ENCODE data around the gene PREX1. TPM values are rescaled to one million over a fixed set of nuclear protein-coding genes. Genes with fewer than 3 reads are reported as not detected.
A peak's percentile ranks its signal among the peaks of the same experiment; 100 is the strongest.

Gene PREX1
- total RNA-seq, 1 donor from 2014 or later, result 235 TPM

DNA sequence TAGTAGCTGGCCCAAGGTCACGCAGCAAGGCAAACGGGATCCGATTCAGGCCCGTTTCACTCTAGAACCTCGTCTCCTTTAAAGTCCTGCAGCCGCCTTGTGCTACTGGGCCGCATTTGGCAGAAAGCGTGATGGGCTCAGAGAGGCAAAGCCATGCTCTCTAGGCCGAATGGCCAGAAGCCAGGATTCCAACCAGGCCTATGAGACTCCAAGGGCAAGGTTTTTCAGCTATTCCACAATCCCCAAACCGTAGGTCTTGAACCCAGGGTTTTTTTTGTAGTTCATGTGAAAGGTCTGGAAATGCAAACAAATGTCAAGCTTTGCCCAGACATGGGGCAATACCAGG lies 174.1 kb downstream of the PREX1 start:
- DNase-seq, result no peak
- TF ChIP-seq, protein P1, sequence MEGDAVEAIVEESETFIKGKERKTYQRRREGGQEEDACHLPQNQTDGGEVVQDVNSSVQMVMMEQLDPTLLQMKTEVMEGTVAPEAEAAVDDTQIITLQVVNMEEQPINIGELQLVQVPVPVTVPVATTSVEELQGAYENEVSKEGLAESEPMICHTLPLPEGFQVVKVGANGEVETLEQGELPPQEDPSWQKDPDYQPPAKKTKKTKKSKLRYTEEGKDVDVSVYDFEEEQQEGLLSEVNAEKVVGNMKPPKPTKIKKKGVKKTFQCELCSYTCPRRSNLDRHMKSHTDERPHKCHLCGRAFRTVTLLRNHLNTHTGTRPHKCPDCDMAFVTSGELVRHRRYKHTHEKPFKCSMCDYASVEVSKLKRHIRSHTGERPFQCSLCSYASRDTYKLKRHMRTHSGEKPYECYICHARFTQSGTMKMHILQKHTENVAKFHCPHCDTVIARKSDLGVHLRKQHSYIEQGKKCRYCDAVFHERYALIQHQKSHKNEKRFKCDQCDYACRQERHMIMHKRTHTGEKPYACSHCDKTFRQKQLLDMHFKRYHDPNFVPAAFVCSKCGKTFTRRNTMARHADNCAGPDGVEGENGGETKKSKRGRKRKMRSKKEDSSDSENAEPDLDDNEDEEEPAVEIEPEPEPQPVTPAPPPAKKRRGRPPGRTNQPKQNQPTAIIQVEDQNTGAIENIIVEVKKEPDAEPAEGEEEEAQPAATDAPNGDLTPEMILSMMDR (IDR thresholded peaks at IDR 0.05; ENCODE audit: partially characterized antibody, unreplicated experiment), result no peak
- Mint-ChIP-seq H3K27me3 (ENCODE audit: unreplicated experiment) (peaks cover 16% of the 10 kb centered on the region), H3K9me3 (ENCODE audit: unreplicated experiment) (peaks cover 14% of the 10 kb centered on the region), H3K4me3 (ENCODE audit: unreplicated experiment) (no peak overlapping the region), H3K4me1 (ENCODE audit: low read depth, unreplicated experiment) (peaks cover 13% of the 10 kb centered on the region), H3K36me3 (ENCODE audit: unreplicated experiment) (peaks cover 24% of the 10 kb centered on the region), H3K27ac (ENCODE audit: unreplicated experiment) (no peak overlapping the region)

DNA sequence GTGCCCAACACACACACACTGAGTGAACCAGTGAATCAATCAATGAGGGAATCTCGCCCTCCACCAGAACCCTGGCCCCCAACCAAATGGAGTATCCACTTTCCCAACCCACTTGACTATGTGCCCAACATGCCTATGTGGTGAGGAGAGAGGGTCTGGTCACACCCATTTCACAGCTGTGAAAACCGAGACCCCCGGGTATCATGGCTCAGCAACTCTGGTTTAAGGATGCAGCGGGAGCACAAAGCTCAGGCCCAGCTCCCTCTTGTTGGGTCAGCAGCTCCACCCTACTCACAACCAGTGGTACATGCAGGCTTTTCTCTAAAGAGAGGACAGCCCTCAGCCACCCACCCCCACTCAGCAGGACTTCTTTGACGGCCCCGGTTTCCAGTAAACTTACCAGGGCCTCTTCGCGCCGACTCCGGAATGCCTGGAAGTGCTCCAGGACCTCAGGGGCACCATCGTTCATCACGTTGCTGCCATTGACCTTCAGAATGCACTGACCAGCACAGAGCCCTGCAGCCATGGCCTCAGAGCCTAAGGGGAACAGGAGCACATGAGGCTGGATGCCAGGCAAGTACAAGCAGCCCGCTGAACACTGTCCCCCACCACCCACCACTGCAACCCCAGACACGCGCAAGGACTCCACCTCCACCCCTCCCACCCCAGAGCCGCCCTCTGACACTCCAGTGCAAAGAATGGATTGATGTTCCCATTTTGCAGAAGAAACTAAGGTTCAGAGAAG lies 174.7 kb downstream of the PREX1 start:
- TF ChIP-seq, protein P1 (IDR thresholded peaks at IDR 0.05; ENCODE audit: partially characterized antibody, unreplicated experiment), result no peak
- no peak for DNase-seq
- H3K9me3 Mint-ChIP-seq (ENCODE audit: unreplicated experiment), result peaks cover 16% of the 10 kb centered on the region
- H3K27me3 Mint-ChIP-seq (ENCODE audit: unreplicated experiment), result peaks cover 17% of the 10 kb centered on the region
- peaks cover 28% of the 10 kb centered on the region for H3K36me3 Mint-ChIP-seq (ENCODE audit: unreplicated experiment)
- no peak overlapping the region for H3K4me3 Mint-ChIP-seq (ENCODE audit: unreplicated experiment)
- peaks cover 11% of the 10 kb centered on the region for H3K4me1 Mint-ChIP-seq (ENCODE audit: low read depth, unreplicated experiment)
- H3K27ac Mint-ChIP-seq (ENCODE audit: unreplicated experiment), result no peak overlapping the region

DNA sequence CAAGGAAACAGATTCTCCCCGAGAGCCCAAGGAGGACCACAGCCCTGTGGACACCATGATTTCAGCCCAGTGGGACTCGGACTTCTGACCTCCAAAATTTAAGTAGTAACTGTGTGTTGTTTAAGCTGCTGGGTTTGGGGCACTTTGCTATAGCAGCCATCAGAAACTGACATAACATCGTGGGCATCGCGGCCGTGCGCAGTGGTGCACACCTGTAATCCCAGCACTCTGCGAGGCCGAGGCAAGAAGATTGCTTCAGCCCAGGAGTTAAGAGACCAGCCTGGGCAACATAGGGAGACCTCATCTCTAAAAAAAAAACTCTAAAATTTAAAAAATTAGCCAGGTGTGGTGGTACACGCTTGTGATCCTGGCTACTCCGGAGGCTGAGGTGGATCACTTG lies 175.8 kb downstream of the PREX1 start:
- H3K4me3 Mint-ChIP-seq (ENCODE audit: unreplicated experiment), result no peak overlapping the region
- H3K27ac Mint-ChIP-seq (ENCODE audit: unreplicated experiment), result no peak overlapping the region
- TF ChIP-seq, protein P1 (IDR thresholded peaks at IDR 0.05; ENCODE audit: partially characterized antibody, unreplicated experiment), result no peak
- peaks cover 16% of the 10 kb centered on the region for H3K9me3 Mint-ChIP-seq (ENCODE audit: unreplicated experiment)
- DNase-seq, result no peak
- peaks cover 15% of the 10 kb centered on the region for H3K27me3 Mint-ChIP-seq (ENCODE audit: unreplicated experiment)
- peaks cover 29% of the 10 kb centered on the region for H3K36me3 Mint-ChIP-seq (ENCODE audit: unreplicated experiment)
- peaks cover 6% of the 10 kb centered on the region for H3K4me1 Mint-ChIP-seq (ENCODE audit: low read depth, unreplicated experiment)

DNA sequence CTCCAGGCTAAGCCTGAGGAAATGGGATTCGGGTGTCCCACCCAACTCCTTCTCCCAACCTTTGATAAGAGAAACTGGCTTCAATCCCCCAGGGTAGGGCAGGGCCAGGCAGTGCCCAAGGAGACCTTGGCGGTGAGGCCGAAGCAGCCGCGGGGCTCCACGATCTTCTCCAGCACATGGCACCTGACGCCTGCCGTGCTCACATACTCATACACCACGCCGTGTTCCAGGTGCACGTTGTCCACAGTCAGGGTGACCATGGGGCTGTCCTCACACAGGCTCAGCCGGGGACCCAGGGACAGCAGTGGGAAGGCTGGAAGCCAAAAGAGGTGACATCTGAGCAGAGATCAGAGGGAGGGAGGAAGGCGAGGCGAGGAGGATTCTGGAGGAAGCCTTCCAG lies 176.5 kb downstream of the PREX1 start:
- H3K4me3 Mint-ChIP-seq (ENCODE audit: unreplicated experiment), result no peak overlapping the region
- H3K9me3 Mint-ChIP-seq (ENCODE audit: unreplicated experiment), result peaks cover 15% of the 10 kb centered on the region
- peaks cover 24% of the 10 kb centered on the region for H3K36me3 Mint-ChIP-seq (ENCODE audit: unreplicated experiment)

DNA sequence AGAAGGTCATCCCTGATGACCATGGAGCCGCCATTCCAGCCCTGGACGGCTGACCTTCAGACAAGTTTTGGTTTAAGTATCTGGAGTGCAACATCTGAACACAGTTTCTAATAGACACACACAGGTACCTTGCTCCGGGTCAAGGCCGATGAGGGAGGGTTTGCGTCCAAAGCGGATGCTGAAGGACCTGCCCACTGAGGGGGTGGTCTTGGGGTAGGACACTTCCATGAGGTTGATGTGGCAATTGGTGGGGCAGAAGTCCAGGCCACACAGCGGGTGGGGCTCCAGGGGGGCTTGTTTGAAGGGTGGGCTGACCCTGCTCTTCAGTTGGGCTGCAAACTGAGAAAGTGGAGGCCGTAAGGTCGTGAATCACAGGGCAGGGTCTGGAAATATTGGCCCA lies 177.9 kb downstream of the PREX1 start:
- no peaks in the 10 kb centered on the region for H3K4me1 Mint-ChIP-seq (ENCODE audit: low read depth, unreplicated experiment)
- TF ChIP-seq, protein P1 (IDR thresholded peaks at IDR 0.05; ENCODE audit: partially characterized antibody, unreplicated experiment), result no peak
- no peak overlapping the region for H3K27ac Mint-ChIP-seq (ENCODE audit: unreplicated experiment)
- H3K9me3 Mint-ChIP-seq (ENCODE audit: unreplicated experiment), result peaks cover 8% of the 10 kb centered on the region
- no peak for DNase-seq
- H3K4me3 Mint-ChIP-seq (ENCODE audit: unreplicated experiment), result no peak overlapping the region
- peaks cover 9% of the 10 kb centered on the region for H3K27me3 Mint-ChIP-seq (ENCODE audit: unreplicated experiment)
- H3K36me3 Mint-ChIP-seq (ENCODE audit: unreplicated experiment), result peaks cover 25% of the 10 kb centered on the region

More for the DNA sequence above, 176.5 kb downstream of the PREX1 start:
- DNase-seq, result no peak
- TF ChIP-seq, protein P1 (IDR thresholded peaks at IDR 0.05; ENCODE audit: partially characterized antibody, unreplicated experiment), result no peak
- Mint-ChIP-seq H3K4me1 (ENCODE audit: low read depth, unreplicated experiment) (peaks cover under 1% of the 10 kb centered on the region), H3K27ac (ENCODE audit: unreplicated experiment) (peak overlapping the region; percentile 22), H3K27me3 (ENCODE audit: unreplicated experiment) (peaks cover 13% of the 10 kb centered on the region)
